HG02678 (cell line): ENCODE measurements around the gene MFAP1.
"Not testable (repeated sequence)": the region's sequence is repeated elsewhere in the genome, so short reads cannot be mapped to it uniquely, and the experiment has no call there.

Experiments used
- ATAC-seq: cut with Tn5 transposase; IDR thresholded peaks from one replicate; pipeline ENCODE4 v1.9.1; 2021; ENCODE audit warnings: mild to moderate bottlenecking, moderate library complexity; ENCODE audit not compliant: unreplicated experiment

MFAP1 gene

GRCh38 chr15:43825305-43825704 is 815 bp upstream of the MFAP1 start:
- not testable (repeated sequence) for ATAC-seq

- no peak for ATAC-seq
Measured at GRCh38 chr15:43821505-43821904, 3.0 kb downstream of the MFAP1 start.

GRCh38 chr15:43815064-43815463 is 9.4 kb downstream of the MFAP1 start:
- not testable (repeated sequence) for ATAC-seq

- peak; percentile 62 for ATAC-seq
Measured at GRCh38 chr15:43808960-43809678, 15.4 kb downstream of the MFAP1 start.

- ATAC-seq, result no peak
Measured at GRCh38 chr15:43808435-43808950, 16.0 kb downstream of the MFAP1 start.

GRCh38 chr15:43802676-43803075 is 21.8 kb downstream of the MFAP1 start:
- ATAC-seq, result not testable (repeated sequence)

GRCh38 chr15:43800286-43801141 is 24.0 kb downstream of the MFAP1 start, which contains the start of gene HYPK:
Gene HYPK, plus strand, starts transcription at chr15:43800599. Its CDS starts 24 bp downstream, at chr15:43800623.
- ATAC-seq, result peak; percentile 95

GRCh38 chr15:43799945-43800285 is 24.6 kb downstream of the MFAP1 start, which contains the start of gene SERINC4:
Gene SERINC4, minus strand, starts transcription at chr15:43800220. Its CDS starts 234 bp downstream, at chr15:43799986.
- ATAC-seq, result no peak

GRCh38 chr15:43799209-43799944 is 25.1 kb downstream of the MFAP1 start:
- no peak for ATAC-seq

GRCh38 chr15:43796566-43796965 is 27.9 kb downstream of the MFAP1 start:
- no peak for ATAC-seq

GRCh38 chr15:43795997-43796396 is 28.5 kb downstream of the MFAP1 start:
- no peak for ATAC-seq

- no peak for ATAC-seq
Measured at GRCh38 chr15:43795197-43795596, 29.3 kb downstream of the MFAP1 start.

GRCh38 chr15:43794269-43795037 is 30.0 kb downstream of the MFAP1 start:
- ATAC-seq, result no peak

GRCh38 chr15:43793647-43794046 is 30.8 kb downstream of the MFAP1 start:
- ATAC-seq, result no peak

GRCh38 chr15:43792761-43793476 is 31.6 kb downstream of the MFAP1 start:
- no peak for ATAC-seq

- ATAC-seq, result peak; percentile 89
Measured at GRCh38 chr15:43791993-43792760, 32.3 kb downstream of the MFAP1 start, which contains the start of gene SERF2. Gene SERF2, plus strand, starts transcription at chr15:43792320. Its CDS starts 57 bp downstream, at chr15:43792377.

- ATAC-seq, result no peak
Measured at GRCh38 chr15:43789409-43789808, 35.1 kb downstream of the MFAP1 start.

GRCh38 chr15:43779016-43779415 is 45.5 kb downstream of the MFAP1 start:
- no peak for ATAC-seq
